Measurements from ENCODE around the gene OR10K1. TPM values are rescaled to one million over a fixed set of nuclear protein-coding genes. Genes with fewer than 3 reads are reported as not detected.

Gene OR10K1, protein sequence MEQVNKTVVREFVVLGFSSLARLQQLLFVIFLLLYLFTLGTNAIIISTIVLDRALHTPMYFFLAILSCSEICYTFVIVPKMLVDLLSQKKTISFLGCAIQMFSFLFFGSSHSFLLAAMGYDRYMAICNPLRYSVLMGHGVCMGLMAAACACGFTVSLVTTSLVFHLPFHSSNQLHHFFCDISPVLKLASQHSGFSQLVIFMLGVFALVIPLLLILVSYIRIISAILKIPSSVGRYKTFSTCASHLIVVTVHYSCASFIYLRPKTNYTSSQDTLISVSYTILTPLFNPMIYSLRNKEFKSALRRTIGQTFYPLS
- not detected in 5 replicates for total RNA-seq (2022; extraction: Qiagen RNA extraction)

DNA sequence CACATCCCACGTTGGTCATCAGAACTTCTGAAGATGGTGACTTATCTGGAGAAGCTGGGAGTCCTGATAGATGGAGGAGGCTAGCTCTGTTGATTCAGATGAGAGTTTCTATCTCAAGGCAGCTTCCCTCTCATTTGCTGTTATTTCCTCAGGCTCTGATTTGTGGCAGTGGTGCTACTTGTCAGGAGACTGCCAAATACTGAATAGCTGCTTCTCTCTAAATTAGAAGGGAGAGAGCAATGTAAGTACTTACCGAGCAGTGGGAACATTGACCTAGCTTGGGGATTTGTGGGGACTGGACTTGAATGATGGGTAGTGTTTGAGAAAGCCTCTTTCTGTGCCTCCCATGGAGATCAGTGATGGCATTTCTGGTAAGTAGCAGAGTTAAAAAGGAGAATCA is at the start of gene OR10K1:
OR10K1 (plus strand) TSS at position 301 of the 400 bp plus-strand sequence. CDS start 3,728 bp downstream, outside the sequence.

DNA sequence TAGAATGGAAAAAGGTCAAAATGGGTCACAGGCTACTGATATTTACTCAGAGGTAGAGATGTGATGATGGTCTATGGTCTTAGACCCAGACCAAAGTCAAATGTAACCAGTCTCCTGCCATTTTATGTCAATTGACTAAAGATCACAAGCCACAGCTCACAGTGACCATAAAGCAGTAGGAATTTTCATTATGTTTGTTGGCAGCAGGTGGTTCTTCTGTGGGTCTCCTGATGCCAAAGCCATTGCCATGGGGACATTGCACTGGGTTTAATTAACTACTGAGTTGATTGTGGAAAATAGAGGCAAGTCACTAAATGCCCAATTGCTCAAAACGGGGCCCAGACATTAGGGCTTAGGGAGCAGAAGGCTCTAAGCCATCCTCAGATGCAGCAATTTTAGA is 35.5 kb upstream of the OR10K1 start, which contains the start of gene OR10K2:
OR10K2 (minus strand) TSS at position 101 of the 400 bp plus-strand sequence. CDS start 5,371 bp downstream, outside the sequence.

DNA sequence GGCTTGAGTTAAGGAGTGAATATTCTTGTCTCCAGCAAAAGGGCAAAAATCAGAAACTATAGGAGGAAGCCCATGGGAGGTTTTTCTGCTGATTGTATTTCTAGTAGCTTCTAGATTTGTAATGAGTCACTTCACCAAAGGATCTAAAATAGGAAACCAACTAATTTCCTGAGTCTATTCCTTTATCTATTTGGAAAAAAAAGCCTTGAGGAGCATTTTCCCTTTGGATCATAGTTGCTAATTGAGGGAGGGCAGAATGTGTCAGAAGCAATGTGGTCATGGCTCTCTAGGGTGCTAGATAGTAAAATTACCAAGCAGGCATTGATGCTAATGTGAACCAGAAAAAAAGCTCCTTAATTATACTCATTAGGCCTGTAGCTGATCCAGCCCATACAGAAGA is 10.3 kb downstream of the OR10K1 start, which contains the start of gene OR10R2:
OR10R2 (plus strand) TSS at position 301 of the 400 bp plus-strand sequence. CDS start 106 bp downstream, outside the sequence.

Other genes with a start within 250 kb of the OR10K1 start
- gene CD1A, start 207.4 kb upstream of the OR10K1 start, total RNA-seq (2022; extraction: Qiagen RNA extraction), result not detected in 5 replicates
- not detected in 5 replicates for gene CD1C, start 171.9 kb upstream of the OR10K1 start, total RNA-seq (2022; extraction: Qiagen RNA extraction)
- gene CD1B, start 130.3 kb upstream of the OR10K1 start, total RNA-seq (2022; extraction: Qiagen RNA extraction), result not detected in 5 replicates
- gene CD1E, start 107.9 kb upstream of the OR10K1 start, total RNA-seq (2022; extraction: Qiagen RNA extraction), result not detected in 5 replicates
- gene OR10T2, start 62.4 kb upstream of the OR10K1 start, total RNA-seq (2022; extraction: Qiagen RNA extraction), result not detected in 5 replicates
- not detected in 5 replicates for gene OR10K2, start 35.6 kb upstream of the OR10K1 start, total RNA-seq (2022; extraction: Qiagen RNA extraction)
- gene OR10R2, start 10.4 kb downstream of the OR10K1 start, total RNA-seq (2022; extraction: Qiagen RNA extraction), result not detected in 5 replicates
- not detected in 5 replicates for gene OR6Y1, start 92.6 kb downstream of the OR10K1 start, total RNA-seq (2022; extraction: Qiagen RNA extraction)
- not detected in 5 replicates for gene OR6P1, start 108.7 kb downstream of the OR10K1 start, total RNA-seq (2022; extraction: Qiagen RNA extraction)
- gene OR10X1, start 118.1 kb downstream of the OR10K1 start, total RNA-seq (2022; extraction: Qiagen RNA extraction), result not detected in 5 replicates
- gene OR10Z1, start 143.4 kb downstream of the OR10K1 start, total RNA-seq (2022; extraction: Qiagen RNA extraction), result not detected in 5 replicates
- not detected in 5 replicates for gene SPTA1, start 224.9 kb downstream of the OR10K1 start, total RNA-seq (2022; extraction: Qiagen RNA extraction)
- gene OR6K2, start 238.8 kb downstream of the OR10K1 start, total RNA-seq (2022; extraction: Qiagen RNA extraction), result not detected in 5 replicates

Data from A549 treated with Hydrocortisone at 1 μM for 4 hours (cell line).